RWPE2 (cell line): ENCODE data around the gene MCAM.

ENCODE experiments used
- ATAC-seq: fragments of 200-7000 bp; cut with Tn5 transposase; 3 replicates; pipeline ENCODE4 v1.9.1; 2021; ENCODE audit warnings: low read depth
- DNase-seq: peaks from one replicate; pipeline ENCODE4 v3.0.0-alpha.2; 2020; ENCODE audit warnings: low spot score
- H3K27ac ChIP-seq: fragments of 450-650 bp; 2 replicates; pipeline ENCODE4 v1.5.1; 2017; ENCODE audit warnings: mild to moderate bottlenecking; ENCODE audit not compliant: poor library complexity, severe bottlenecking
- H3K27me3 ChIP-seq: fragments of 250-450 bp; sonication (Bioruptor Pico); 2 replicates; pipeline ENCODE4 v1.5.1; 2021; ENCODE audit warnings: mild to moderate bottlenecking, moderate library complexity; ENCODE audit not compliant: insufficient read depth, poor library complexity, severe bottlenecking
- H3K36me3 ChIP-seq: fragments of 250-450 bp; sonication (Bioruptor Pico); 2 replicates; pipeline ENCODE4 v1.5.1; 2020; ENCODE audit warnings: low read depth, mild to moderate bottlenecking, moderate library complexity
- H3K4me1 ChIP-seq: fragments of 250-450 bp; sonication (Bioruptor Pico); 2 replicates; pipeline ENCODE4 v1.5.1; 2021; ENCODE audit warnings: mild to moderate bottlenecking, moderate library complexity; ENCODE audit not compliant: insufficient read depth, poor library complexity, severe bottlenecking
- H3K4me3 ChIP-seq: fragments of 250-450 bp; sonication (Bioruptor Pico); 2 replicates; pipeline ENCODE4 v1.5.1; 2021; ENCODE audit warnings: mild to moderate bottlenecking, moderate library complexity; ENCODE audit not compliant: severe bottlenecking
- H3K9me3 ChIP-seq: fragments of 250-450 bp; sonication (Bioruptor Pico); 2 replicates; pipeline ENCODE4 v1.5.1; 2021; ENCODE audit warnings: mild to moderate bottlenecking, moderate library complexity; ENCODE audit not compliant: severe bottlenecking
- TF ChIP-seq, protein P1 (sequence below): fragments of 450-650 bp; IDR thresholded peaks from one replicate; pipeline ENCODE4 v1.5.1; 2017; ENCODE audit warnings: mild to moderate bottlenecking, moderate library complexity; ENCODE audit not compliant: poor library complexity, severe bottlenecking

MCAM gene

DNA sequence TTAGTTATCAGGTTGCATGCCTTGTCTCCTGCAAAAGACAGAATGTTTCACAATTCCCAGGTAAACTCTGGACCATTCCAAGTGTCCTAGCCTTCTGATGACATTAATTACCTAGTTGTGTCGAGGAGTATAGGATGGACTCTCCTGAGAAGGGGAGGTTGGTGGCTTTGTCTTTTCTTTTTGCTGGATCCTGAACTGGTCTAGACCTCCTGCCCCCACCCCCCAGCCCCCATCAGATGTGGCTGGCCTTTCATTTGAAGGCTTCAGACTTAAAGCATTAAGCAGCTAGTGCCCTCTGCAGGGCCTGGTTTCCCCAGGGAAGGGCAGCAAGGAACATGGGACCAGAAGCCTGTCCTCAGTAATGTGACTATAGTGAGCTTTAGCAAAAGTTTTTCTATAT lies 9.7 kb downstream of the MCAM start:
- H3K4me3 ChIP-seq, result no peak overlapping the region
- TF ChIP-seq, protein P1, sequence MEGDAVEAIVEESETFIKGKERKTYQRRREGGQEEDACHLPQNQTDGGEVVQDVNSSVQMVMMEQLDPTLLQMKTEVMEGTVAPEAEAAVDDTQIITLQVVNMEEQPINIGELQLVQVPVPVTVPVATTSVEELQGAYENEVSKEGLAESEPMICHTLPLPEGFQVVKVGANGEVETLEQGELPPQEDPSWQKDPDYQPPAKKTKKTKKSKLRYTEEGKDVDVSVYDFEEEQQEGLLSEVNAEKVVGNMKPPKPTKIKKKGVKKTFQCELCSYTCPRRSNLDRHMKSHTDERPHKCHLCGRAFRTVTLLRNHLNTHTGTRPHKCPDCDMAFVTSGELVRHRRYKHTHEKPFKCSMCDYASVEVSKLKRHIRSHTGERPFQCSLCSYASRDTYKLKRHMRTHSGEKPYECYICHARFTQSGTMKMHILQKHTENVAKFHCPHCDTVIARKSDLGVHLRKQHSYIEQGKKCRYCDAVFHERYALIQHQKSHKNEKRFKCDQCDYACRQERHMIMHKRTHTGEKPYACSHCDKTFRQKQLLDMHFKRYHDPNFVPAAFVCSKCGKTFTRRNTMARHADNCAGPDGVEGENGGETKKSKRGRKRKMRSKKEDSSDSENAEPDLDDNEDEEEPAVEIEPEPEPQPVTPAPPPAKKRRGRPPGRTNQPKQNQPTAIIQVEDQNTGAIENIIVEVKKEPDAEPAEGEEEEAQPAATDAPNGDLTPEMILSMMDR, result peak; percentile 20
- ATAC-seq, result no peak

DNA sequence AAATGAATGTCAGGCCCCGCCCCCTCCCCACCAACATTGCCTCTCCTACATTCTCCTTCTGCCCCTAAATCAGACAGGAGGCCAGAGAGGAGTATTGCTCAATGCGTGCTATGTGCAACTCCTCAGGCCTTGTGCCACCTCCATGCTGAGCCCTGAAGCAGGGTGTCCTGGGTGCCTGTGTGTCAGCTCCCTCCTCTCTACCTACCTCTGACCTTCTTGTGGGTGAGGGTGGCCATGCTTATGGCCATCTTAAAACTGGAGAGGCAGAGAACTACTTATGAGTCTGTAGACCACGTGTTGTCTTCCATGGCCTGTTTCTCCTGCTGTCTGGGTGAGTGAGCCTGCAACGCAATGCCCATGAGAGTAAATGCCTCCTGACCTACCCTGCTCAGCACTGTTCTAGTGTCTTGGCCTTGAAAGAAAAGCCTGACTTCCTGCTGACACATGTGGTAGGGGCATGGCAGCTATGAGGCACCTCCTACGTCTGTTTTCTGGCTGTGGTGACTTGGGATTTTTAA lies 10.5 kb downstream of the MCAM start:
- ATAC-seq, result 0 out of 3 replicates have a peak, but pooled peaks have one; percentile 9
- H3K27ac ChIP-seq, result no peak overlapping the region
- no peak for DNase-seq
- peaks cover 28% of the 10 kb centered on the region for H3K36me3 ChIP-seq
- TF ChIP-seq, protein P1, result no peak
- no peak overlapping the region for H3K4me3 ChIP-seq
- no peaks in the 10 kb centered on the region for H3K9me3 ChIP-seq
- no peaks in the 10 kb centered on the region for H3K27me3 ChIP-seq
- no peaks in the 10 kb centered on the region for H3K4me1 ChIP-seq

More for the DNA sequence above, 9.7 kb downstream of the MCAM start:
- Histone ChIP-seq H3K4me1 (no peaks in the 10 kb centered on the region), H3K27me3 (no peaks in the 10 kb centered on the region), H3K36me3 (peaks cover 20% of the 10 kb centered on the region), H3K9me3 (no peaks in the 10 kb centered on the region), H3K27ac (no peak overlapping the region)
- no peak for DNase-seq

DNA sequence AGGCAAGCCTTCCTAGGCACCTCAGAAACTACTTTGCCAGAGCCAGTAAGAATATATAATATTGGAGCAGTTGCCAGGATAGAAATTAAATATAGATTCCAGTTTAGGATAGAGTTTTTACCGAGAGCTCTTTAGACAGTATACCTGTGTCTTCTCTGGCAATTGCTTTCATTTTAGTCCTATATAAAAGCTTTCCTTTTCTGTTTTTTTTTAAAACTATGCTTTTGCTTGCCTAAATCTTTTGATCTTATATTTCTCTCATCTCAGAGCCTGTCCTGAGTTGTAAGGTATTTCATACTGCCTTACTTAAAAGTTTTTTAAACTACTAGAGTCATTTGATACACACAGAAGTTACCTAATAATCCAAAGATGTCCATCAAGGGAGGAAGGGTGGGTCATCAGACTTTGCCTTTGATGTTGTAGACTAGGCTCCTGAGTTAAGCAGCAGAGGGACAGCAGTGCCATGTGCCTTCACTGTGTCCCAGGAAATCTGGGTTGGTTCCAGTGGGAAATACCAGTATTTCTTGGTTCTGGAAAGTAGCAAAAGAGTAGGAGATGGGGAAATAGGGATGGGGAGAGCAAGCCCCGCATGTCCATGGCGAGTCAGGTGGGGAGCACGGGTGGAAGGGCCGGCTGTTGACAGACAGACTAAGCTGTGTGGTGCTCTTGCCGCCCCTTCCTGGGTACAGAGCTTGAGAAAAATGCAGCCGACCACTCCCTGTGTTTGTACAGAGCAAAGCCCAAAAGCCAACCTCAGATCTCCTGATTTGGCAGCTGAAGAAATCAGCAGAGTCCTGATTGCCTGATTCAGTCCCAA lies 11.2 kb downstream of the MCAM start:
- TF ChIP-seq, protein P1, result no peak
- no peak for DNase-seq

DNA sequence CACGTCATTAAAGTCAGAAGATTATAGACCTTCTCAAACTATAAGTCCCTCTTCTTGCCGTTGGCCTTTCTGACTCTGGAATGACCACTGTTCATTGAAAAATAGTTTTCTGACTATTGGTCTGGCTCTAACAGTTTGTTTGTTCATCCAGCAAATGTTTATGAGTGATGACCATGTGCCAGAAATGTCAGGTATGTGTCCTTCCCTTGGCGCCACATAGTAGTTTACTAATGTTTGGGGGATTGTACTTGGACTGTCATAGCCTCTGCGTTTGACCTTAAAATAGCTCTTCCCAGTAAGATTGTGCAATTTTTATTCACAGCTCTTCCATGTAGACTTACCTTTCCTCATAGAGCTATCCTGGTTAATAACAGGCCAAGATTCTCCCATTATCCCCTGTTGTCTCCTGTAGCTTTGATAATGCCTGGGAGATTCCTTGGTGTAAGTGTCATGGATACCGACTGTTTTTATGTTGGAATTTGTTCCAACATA lies 13.7 kb downstream of the MCAM start:
- no peak for ATAC-seq
- DNase-seq, result no peak
- Histone ChIP-seq H3K27me3 (no peaks in the 10 kb centered on the region), H3K9me3 (no peaks in the 10 kb centered on the region), H3K36me3 (peaks cover 57% of the 10 kb centered on the region), H3K4me1 (no peaks in the 10 kb centered on the region), H3K4me3 (no peak overlapping the region), H3K27ac (no peak overlapping the region)
- TF ChIP-seq, protein P1, result no peak

More for the DNA sequence above, 11.2 kb downstream of the MCAM start:
- no peak for ATAC-seq
- H3K36me3 ChIP-seq, result peaks cover 35% of the 10 kb centered on the region
- no peaks in the 10 kb centered on the region for H3K27me3 ChIP-seq
- no peaks in the 10 kb centered on the region for H3K9me3 ChIP-seq
- no peak overlapping the region for H3K27ac ChIP-seq
- no peak overlapping the region for H3K4me3 ChIP-seq
- H3K4me1 ChIP-seq, result no peaks in the 10 kb centered on the region
